ENCODE data around the gene ST8SIA1.

Gene ST8SIA1

DNA sequence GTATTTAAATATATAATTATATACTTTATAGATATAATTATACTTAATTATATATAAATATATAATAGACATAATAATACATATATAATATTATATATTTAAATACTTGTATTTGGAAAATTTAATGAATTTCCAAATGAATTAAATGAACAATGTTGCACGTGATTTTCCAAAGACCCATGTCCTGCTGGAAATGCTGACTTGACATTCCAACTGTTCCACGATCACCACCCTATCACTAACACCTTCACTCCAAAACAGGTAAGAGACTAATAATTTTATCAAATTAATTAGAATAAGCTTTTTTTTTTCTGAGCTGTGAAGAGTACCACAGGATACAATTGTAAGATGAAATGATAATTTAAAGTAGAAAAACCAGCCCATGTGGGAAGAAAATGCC, 103.4 kb downstream of the ST8SIA1 start:
- ChIA-PET CTCF (no interaction called here), POLR2A (no interaction called here)
- H3K4me1 ChIP-seq (ENCODE audit: control insufficient read depth, insufficient read depth, low read length) = no peaks in the 10 kb centered on the region; the same call in 1 of the 2 replicates
- no peak overlapping the region for H3K27ac ChIP-seq (ENCODE audit: extremely low read depth, low read depth, low read length)
- H3K4me3 ChIP-seq (ENCODE audit: low read depth, low read length) = no peak overlapping the region
- H3K9me3 ChIP-seq (ENCODE audit: control insufficient read depth, insufficient read depth, low read depth, low read length) = no peaks in the 10 kb centered on the region
- TF ChIP-seq, protein P1, sequence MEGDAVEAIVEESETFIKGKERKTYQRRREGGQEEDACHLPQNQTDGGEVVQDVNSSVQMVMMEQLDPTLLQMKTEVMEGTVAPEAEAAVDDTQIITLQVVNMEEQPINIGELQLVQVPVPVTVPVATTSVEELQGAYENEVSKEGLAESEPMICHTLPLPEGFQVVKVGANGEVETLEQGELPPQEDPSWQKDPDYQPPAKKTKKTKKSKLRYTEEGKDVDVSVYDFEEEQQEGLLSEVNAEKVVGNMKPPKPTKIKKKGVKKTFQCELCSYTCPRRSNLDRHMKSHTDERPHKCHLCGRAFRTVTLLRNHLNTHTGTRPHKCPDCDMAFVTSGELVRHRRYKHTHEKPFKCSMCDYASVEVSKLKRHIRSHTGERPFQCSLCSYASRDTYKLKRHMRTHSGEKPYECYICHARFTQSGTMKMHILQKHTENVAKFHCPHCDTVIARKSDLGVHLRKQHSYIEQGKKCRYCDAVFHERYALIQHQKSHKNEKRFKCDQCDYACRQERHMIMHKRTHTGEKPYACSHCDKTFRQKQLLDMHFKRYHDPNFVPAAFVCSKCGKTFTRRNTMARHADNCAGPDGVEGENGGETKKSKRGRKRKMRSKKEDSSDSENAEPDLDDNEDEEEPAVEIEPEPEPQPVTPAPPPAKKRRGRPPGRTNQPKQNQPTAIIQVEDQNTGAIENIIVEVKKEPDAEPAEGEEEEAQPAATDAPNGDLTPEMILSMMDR (tag by site-specific recombination; IDR thresholded peaks at IDR 0.05) = no peak
- TF ChIP-seq, protein P2, sequence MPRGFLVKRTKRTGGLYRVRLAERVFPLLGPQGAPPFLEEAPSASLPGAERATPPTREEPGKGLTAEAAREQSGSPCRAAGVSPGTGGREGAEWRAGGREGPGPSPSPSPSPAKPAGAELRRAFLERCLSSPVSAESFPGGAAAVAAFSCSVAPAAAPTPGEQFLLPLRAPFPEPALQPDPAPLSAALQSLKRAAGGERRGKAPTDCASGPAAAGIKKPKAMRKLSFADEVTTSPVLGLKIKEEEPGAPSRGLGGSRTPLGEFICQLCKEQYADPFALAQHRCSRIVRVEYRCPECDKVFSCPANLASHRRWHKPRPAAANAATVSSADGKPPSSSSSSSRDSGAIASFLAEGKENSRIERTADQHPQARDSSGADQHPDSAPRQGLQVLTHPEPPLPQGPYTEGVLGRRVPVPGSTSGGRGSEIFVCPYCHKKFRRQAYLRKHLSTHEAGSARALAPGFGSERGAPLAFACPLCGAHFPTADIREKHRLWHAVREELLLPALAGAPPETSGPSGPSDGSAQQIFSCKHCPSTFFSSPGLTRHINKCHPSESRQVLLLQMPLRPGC (tag by site-specific recombination; IDR thresholded peaks at IDR 0.05) = no peak
- TF ChIP-seq ZNF549 (tag by site-specific recombination; IDR thresholded peaks at IDR 0.05) (no peak), ZNF837 (tag by site-specific recombination; IDR thresholded peaks at IDR 0.05) (no peak)
- H3K36me3 ChIP-seq (ENCODE audit: control insufficient read depth in 2 of 2, insufficient read depth in 1 of 2, low read length in 2 of 2) = no peaks in the 10 kb centered on the region

DNA sequence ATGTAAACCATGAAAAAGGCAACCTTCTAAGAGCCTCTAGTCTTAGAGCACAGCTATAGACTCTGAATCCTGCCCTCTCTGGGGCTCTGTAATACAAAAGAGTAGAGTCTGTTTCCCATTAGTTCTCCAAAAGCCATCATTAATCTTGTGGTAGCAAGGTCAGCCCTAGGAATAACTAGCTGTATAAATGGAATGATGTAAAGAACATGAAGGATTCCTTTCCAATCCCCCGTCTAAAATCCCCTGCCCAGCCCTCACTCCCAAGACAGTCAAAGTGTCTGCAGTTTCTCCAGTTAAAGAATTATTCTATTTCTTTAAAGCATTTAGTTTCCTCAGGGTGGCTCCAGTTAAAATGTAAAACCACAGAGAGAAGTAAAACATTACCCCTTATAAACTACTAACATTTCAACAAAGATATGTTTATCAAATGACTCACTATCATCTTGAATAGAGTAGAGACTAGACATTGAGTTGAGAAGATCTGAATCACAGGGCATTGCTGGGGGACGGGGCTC, 104.2 kb downstream of the ST8SIA1 start:
- Histone ChIP-seq H3K9me3 (ENCODE audit: control insufficient read depth, insufficient read depth, low read depth, low read length) (no peaks in the 10 kb centered on the region), H3K4me1 (ENCODE audit: control insufficient read depth, insufficient read depth, low read length) (no peaks in the 10 kb centered on the region; the same call in 1 of the 2 replicates), H3K27ac (ENCODE audit: extremely low read depth, low read depth, low read length) (no peak overlapping the region), H3K36me3 (ENCODE audit: control insufficient read depth in 2 of 2, insufficient read depth in 1 of 2, low read length in 2 of 2) (no peaks in the 10 kb centered on the region), H3K4me3 (ENCODE audit: low read depth, low read length) (no peak overlapping the region)
- TF ChIP-seq ZNF24 (tag by site-specific recombination; IDR thresholded peaks at IDR 0.05) = no peak
- no peak for TF ChIP-seq ZNF16 (tag by site-specific recombination; IDR thresholded peaks at IDR 0.05; ENCODE audit: low read depth)
- TF ChIP-seq MYNN (tag by site-specific recombination; IDR thresholded peaks at IDR 0.05; ENCODE audit: borderline replicate concordance) = no peak
- no peak for TF ChIP-seq HOXA7 (CRISPR knock-in tag; IDR thresholded peaks at IDR 0.05; ENCODE audit: borderline replicate concordance)
- no peak for TF ChIP-seq ZNF776 (tag by site-specific recombination; IDR thresholded peaks at IDR 0.05; ENCODE audit: borderline replicate concordance)
- TF ChIP-seq YY2 (tag by site-specific recombination; IDR thresholded peaks at IDR 0.05) = no peak
- POLR2A ChIA-PET = no interaction called here
- CTCF ChIA-PET = no interaction called here

DNA sequence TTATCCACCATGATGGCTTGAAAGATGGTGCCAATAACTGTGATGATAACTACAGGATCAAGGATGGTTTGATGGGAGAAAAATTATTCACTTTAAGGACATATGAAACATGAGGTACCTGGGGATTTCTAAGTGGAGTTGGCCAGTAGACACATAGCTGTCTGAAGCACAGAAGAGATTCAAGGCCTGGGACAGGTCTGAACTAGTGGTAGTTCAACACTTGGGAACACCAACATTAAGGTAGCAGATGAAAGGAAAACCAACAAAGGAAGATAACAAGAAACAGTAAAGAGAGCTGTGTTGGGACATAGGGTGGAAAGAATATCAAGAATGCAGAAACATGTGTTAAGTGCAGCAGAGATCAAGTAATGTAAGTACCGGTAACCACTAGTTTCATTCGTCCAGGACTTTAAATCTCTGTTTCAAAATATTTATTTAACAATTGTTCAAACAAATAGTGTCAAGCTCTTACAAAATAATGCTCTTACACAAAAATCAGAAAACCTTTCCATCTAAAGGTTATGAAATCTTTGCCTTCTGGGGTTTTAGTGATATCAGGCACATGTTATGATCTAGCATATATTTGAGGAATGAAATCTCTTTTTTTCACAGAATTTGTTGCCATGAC, 104.7 kb downstream of the ST8SIA1 start:
- H3K27ac ChIP-seq (ENCODE audit: extremely low read depth, low read depth, low read length) = no peak overlapping the region
- TF ChIP-seq ZNF416 (tag by site-specific recombination; IDR thresholded peaks at IDR 0.05) (no peak), ZFP69B (tag by site-specific recombination; IDR thresholded peaks at IDR 0.05) (no peak), ZNF239 (tag by site-specific recombination; IDR thresholded peaks at IDR 0.05) (no peak), ZNF776 (tag by site-specific recombination; IDR thresholded peaks at IDR 0.05; ENCODE audit: borderline replicate concordance) (no peak)
- TF ChIP-seq, protein P3, sequence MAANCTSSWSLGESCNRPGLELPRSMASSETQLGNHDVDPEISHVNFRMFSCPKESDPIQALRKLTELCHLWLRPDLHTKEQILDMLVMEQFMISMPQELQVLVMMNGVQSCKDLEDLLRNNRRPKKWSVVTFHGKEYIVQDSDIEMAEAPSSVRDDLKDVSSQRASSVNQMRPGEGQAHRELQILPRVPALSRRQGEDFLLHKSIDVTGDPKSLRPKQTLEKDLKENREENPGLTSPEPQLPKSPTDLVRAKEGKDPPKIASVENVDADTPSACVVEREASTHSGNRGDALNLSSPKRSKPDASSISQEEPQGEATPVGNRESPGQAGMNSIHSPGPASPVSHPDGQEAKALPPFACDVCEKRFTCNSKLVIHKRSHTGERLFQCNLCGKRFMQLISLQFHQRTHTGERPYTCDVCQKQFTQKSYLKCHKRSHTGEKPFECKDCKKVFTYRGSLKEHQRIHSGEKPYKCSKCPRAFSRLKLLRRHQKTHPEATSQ (tag by site-specific recombination; IDR thresholded peaks at IDR 0.05) = no peak
- TF ChIP-seq, protein P4, sequence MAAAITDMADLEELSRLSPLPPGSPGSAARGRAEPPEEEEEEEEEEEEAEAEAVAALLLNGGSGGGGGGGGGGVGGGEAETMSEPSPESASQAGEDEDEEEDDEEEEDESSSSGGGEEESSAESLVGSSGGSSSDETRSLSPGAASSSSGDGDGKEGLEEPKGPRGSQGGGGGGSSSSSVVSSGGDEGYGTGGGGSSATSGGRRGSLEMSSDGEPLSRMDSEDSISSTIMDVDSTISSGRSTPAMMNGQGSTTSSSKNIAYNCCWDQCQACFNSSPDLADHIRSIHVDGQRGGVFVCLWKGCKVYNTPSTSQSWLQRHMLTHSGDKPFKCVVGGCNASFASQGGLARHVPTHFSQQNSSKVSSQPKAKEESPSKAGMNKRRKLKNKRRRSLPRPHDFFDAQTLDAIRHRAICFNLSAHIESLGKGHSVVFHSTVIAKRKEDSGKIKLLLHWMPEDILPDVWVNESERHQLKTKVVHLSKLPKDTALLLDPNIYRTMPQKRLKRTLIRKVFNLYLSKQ (tag by site-specific recombination; IDR thresholded peaks at IDR 0.05; ENCODE audit: borderline replicate concordance) = no peak
- no peaks in the 10 kb centered on the region for H3K9me3 ChIP-seq (ENCODE audit: control insufficient read depth, insufficient read depth, low read depth, low read length)
- no peaks in the 10 kb centered on the region; the same call in 1 of the 2 replicates for H3K4me1 ChIP-seq (ENCODE audit: control insufficient read depth, insufficient read depth, low read length)
- H3K4me3 ChIP-seq (ENCODE audit: low read depth, low read length) = no peak overlapping the region
- no peaks in the 10 kb centered on the region for H3K36me3 ChIP-seq (ENCODE audit: control insufficient read depth in 2 of 2, insufficient read depth in 1 of 2, low read length in 2 of 2)
- ChIA-PET POLR2A (interaction anchor here (0.7 kb wide), 1 partner anchor 23 kb away, joined by 3 read pairs; no protein-coding TSS in a partner anchor), CTCF (no interaction called here)
